ENCODE results near the gene CACNB2. TPM values are rescaled to one million over a fixed set of nuclear protein-coding genes. Genes with fewer than 3 reads are reported as not detected.

The CACNB2 gene
- total RNA-seq, 1 donor from 2014 or later: 2.2 TPM

- no peak overlapping the region for H3K27ac Mint-ChIP-seq (ENCODE audit: unreplicated experiment)
- no peaks in the 10 kb centered on the region for H3K9me3 Mint-ChIP-seq
- no peak overlapping the region for H3K4me3 Mint-ChIP-seq
- H3K36me3 Mint-ChIP-seq (ENCODE audit: low read depth): no peaks in the 10 kb centered on the region
- no peaks in the 10 kb centered on the region for H3K27me3 Mint-ChIP-seq (ENCODE audit: low read depth)
- no peak for DNase-seq (ENCODE audit: low read depth, low spot score)
- TF ChIP-seq CTCF (conservative IDR thresholded peaks at IDR 0.05): no peak
- peaks cover 8% of the 10 kb centered on the region for H3K4me1 Mint-ChIP-seq
Observed at GRCh38 chr10:18271491-18271890, 131.3 kb downstream of the CACNB2 start.

DNA sequence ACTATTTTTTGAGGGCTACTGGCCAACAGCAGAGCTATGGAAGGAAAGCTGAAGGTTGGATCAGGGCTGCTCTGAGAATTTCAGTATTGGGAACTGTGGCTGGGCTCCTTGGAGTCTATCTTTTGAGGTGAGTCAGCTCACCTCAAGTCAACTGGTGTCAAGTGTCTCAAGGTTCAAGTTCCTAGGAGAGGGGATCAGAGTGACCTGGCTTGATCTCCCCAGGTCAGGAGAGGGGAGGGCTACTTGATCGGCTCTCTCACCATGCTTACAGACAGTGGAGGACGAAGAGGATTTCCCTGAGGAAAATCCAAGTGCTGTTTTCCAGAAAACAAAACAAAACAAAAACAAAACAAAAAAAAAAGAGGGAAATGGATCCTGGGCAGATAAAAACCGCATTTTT, 132.8 kb downstream of the CACNB2 start:
- Mint-ChIP-seq H3K9me3 (no peaks in the 10 kb centered on the region), H3K4me3 (no peak overlapping the region), H3K4me1 (peaks cover 4% of the 10 kb centered on the region), H3K27ac (ENCODE audit: unreplicated experiment) (no peak overlapping the region), H3K27me3 (ENCODE audit: low read depth) (no peaks in the 10 kb centered on the region), H3K36me3 (ENCODE audit: low read depth) (no peaks in the 10 kb centered on the region)
- no peak for TF ChIP-seq CTCF (conservative IDR thresholded peaks at IDR 0.05)
- DNase-seq (ENCODE audit: low read depth, low spot score): no peak

GRCh38 chr10:18278181-18278580, 138.0 kb downstream of the CACNB2 start:
- TF ChIP-seq CTCF (conservative IDR thresholded peaks at IDR 0.05): no peak
- DNase-seq (ENCODE audit: low read depth, low spot score): no peak
- Mint-ChIP-seq H3K36me3 (ENCODE audit: low read depth) (no peaks in the 10 kb centered on the region), H3K27ac (ENCODE audit: unreplicated experiment) (no peak overlapping the region), H3K4me3 (no peak overlapping the region), H3K9me3 (no peaks in the 10 kb centered on the region), H3K4me1 (no peaks in the 10 kb centered on the region), H3K27me3 (ENCODE audit: low read depth) (no peaks in the 10 kb centered on the region)

DNA sequence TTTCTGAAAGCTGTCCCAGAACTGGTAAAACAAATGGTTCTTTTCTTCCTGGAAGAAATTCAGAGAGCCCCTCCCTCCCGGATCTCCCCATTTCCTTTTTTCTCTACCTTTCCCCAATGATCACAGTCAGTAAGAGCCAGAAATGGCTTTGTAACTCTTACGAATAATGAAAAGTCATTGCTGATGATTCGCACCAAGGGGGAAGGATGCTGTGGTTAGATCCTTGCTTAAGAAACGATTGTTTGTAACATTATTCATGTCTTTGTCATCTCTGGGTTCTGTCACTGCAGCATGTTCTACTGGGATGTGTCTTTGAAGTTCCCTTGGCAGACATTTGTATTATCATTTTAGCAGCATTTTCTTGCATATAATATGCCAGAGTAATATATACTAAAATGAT, 138.9 kb downstream of the CACNB2 start:
- Mint-ChIP-seq H3K36me3 (ENCODE audit: low read depth) (no peaks in the 10 kb centered on the region), H3K27me3 (ENCODE audit: low read depth) (no peaks in the 10 kb centered on the region), H3K4me1 (no peaks in the 10 kb centered on the region), H3K27ac (ENCODE audit: unreplicated experiment) (no peak overlapping the region), H3K4me3 (no peak overlapping the region), H3K9me3 (no peaks in the 10 kb centered on the region)
- DNase-seq (ENCODE audit: low read depth, low spot score): no peak
- TF ChIP-seq CTCF (conservative IDR thresholded peaks at IDR 0.05): no peak

DNA sequence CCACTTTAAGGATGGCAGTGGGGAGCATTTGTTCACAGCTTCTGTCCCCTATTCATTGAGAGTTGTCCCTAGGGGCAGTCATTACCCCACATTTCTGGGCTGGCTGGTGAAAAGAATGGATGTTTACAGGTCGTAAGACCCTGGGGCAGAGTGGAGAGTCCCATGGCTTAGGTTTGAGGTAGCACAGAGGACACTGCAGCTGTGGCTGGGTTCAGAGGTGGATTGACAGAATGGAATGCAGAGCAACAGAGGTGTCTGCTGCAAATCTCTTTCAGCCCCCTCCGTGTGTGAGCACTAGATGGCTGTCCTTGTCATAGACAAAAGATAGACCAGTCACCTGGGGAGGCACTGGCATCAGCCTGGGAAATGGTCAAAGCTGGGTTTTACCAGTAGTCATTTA, 141.9 kb downstream of the CACNB2 start:
- H3K27ac Mint-ChIP-seq (ENCODE audit: unreplicated experiment): no peak overlapping the region
- no peak for DNase-seq (ENCODE audit: low read depth, low spot score)
- H3K4me1 Mint-ChIP-seq: no peaks in the 10 kb centered on the region
- no peak for TF ChIP-seq CTCF (conservative IDR thresholded peaks at IDR 0.05)
- no peak overlapping the region for H3K4me3 Mint-ChIP-seq
- no peaks in the 10 kb centered on the region for H3K36me3 Mint-ChIP-seq (ENCODE audit: low read depth)
- H3K9me3 Mint-ChIP-seq: no peaks in the 10 kb centered on the region
- H3K27me3 Mint-ChIP-seq (ENCODE audit: low read depth): no peaks in the 10 kb centered on the region
